Umbilical cord (tissue), 2 donors: ENCODE measurements around the gene MET. TPM values are rescaled to one million over a fixed set of nuclear protein-coding genes. Genes with fewer than 3 reads are reported as not detected.
A peak's percentile ranks its signal among the peaks of the same experiment; 100 is the strongest.
"Not testable (repeated sequence)": the region's sequence is repeated elsewhere in the genome, so short reads cannot be mapped to it uniquely, and the experiment has no call there.

Experiments used
- DNase-seq: peaks from one replicate; pipeline ENCODE4 v3.0.0-alpha.2; 2015; ENCODE audit warnings: low spot score
- total RNA-seq: library from RNA; depleted of rRNA; stranded (reverse); fragments of >200 nt; gene quantifications from one replicate; pipeline ENCODE4 v1.2.3, GENCODE V29; 2014; ENCODE audit warnings: low replicate concordance; ENCODE audit not compliant: insufficient read depth

MET gene
- total RNA-seq, 1 donor from 2014 or later = 23.1 TPM

DNA sequence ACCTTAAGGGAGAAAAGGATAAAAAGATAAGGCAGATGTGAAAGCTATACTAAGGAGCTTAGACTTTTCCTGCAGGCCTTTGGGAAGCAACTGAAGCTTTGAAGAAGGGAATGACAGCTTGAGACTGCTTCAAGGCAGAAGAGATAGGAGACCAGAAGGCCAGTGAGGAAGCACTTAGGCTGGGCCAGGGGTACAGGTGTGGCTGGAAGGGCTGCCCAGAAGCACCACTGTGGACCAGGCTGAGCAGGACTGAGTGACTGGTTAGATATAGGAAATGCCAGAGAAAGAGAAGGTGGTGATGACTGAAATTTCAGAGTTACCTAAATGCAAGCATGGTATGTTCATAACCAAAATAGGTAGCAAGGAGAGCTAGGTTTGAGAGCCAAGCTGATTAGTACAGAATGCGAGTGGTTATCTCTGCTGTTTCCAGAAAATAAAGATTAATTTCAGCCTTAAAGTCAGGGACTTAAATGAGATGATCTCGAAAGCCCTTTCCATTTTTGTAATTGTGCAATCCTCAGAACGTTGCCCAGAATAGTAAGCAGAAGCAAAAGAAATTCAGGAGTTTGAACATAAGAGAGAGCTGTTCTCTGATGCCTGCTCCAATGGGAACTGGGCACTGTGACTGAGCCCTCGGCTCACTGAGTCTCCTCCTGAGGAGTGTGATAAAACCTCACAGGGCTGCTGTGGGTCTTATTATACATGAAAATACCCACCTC lies 54.9 kb downstream of the MET start:
- peak; percentile 81 for DNase-seq

DNA sequence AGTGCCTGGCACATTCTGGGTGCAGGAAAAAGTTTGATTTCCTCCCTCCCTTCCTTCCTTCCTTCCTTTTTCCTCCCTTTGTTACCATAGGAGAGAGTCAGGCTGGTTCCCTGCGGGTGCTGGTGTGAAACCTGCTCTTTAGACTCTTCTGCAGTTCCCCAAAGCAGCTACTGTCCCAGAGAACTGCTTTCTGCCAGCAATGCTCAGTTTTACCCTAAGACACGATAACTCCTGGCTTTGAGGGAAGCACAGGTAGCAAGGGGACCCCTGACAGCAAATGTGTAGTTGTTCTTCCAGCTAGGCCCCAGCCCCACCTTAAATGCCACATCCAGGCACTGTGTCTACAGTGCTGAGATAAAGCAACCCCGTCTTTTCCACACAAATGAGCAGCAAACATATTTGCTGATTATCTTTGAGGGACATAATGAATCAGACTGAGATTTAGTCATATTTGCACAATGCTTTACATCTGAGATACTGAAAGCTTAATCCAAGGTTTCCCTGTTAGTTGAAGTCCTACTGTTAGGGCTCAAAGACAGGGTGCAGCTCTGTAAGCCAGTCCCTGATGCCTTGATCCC lies 55.5 kb downstream of the MET start:
- DNase-seq = no peak

DNA sequence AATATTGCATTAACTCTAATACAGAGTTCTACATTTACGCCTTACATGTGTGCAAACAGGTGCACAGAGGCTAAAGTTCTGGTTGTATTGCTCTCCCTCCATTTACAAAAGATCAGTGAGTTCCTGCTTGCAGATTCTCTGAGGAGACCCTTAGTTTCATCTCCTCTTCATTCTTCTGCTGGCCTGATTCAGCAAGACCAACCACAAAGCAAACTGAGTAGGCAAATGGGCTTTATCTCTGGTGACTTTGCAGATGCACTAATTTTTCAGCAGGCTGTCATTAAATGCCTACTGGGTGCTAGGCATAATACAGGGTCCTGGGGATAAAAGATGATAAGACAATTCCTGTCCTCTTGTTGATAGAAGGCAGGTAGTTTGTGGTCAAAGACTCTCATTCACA lies 56.4 kb downstream of the MET start:
- no peak for DNase-seq

DNA sequence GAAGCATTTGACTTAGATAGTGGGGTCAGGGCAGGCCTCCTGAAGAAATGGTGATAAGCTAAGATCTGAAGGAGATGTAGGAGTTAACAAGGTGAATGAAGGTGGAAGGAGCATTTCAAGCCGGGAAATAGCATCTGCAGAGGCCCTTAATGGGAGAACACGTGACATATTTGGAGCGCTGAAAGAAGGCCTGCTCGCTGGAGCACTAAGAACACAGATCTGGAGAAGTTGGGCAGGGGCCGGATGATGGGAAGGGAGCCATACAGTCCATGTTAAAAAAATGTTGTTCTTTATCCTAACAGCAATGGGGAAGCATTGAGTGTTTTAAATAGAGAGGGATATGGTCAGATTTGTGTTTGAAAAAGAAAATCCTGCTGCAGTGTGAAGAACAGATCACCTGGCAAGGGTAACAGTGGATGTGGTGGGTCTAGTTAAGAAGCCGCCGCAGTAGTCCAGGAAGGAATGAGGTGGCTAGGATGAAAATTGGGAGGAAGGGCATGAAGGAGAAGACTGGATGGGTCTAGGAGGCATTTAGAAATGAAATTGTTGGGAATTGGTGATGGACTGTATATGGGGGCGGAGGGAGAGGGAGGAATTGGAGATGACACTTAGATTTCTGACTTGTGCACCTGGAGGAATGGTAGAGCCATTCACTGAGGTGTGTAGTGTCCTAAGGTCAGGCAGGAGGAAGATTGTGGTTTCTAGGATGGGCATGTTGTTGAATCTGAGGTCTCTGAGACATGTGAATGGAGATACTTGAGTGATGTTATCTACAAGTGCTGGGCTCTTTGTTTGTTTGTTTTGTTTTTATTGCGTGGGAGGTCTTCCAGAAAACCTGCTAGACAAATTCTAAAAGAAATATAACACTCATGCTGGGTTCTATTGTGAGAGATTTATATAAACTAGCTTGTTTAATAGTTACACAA lies 58.4 kb downstream of the MET start:
- DNase-seq = no peak

DNA sequence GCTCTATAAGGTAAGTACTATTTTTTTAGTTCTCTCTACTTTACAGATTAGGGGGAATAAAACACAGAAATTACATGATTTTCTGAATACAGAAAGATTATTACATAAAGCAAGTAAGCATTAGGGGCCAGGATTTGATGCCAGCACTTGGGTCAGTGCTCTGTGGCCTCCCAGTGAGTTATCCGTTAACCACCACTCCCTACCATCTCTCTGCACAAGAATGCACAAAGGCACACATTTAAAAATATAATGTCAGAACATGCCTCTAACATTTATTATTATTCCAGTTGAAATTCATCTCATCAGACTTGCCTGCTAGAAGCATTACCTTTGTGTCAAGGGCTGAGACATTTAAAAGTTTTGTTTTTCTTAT lies 59.0 kb downstream of the MET start:
- no peak for DNase-seq

DNA sequence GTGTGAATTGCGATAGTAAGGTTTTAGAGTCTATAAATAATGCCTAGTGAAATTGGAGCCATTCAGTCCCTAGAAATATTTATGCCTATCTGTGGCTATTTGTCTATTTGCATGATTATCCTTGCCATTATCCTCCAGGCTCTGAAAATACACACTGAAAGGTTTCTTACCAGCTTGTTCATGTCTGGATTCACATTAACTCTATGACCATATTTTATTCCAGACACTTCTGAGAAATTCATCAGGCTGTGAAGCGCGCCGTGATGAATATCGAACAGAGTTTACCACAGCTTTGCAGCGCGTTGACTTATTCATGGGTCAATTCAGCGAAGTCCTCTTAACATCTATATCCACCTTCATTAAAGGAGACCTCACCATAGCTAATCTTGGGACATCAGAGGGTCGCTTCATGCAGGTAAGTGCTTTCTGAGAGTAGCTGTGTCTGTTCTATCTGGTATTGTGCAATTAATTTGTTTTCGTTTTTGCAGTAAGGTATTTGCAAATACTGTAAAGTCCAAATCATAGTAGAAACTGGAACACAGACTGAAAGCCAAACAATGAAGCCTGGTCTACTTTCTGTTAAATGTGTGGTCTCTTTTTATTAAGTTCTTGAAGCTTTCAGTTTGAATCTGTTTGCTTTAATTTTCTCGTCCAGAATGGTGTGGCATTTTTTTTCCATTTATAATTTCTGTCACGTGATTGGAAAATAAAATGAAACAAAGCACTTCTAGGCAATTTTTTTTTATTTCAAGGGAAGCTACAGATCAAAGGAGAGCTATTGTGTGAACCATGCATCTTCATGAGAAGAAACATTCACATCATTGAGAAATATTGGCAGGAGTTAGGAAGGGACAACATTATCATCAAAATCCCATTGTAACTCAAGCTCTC lies 59.7 kb downstream of the MET start:
- no peak for DNase-seq

DNA sequence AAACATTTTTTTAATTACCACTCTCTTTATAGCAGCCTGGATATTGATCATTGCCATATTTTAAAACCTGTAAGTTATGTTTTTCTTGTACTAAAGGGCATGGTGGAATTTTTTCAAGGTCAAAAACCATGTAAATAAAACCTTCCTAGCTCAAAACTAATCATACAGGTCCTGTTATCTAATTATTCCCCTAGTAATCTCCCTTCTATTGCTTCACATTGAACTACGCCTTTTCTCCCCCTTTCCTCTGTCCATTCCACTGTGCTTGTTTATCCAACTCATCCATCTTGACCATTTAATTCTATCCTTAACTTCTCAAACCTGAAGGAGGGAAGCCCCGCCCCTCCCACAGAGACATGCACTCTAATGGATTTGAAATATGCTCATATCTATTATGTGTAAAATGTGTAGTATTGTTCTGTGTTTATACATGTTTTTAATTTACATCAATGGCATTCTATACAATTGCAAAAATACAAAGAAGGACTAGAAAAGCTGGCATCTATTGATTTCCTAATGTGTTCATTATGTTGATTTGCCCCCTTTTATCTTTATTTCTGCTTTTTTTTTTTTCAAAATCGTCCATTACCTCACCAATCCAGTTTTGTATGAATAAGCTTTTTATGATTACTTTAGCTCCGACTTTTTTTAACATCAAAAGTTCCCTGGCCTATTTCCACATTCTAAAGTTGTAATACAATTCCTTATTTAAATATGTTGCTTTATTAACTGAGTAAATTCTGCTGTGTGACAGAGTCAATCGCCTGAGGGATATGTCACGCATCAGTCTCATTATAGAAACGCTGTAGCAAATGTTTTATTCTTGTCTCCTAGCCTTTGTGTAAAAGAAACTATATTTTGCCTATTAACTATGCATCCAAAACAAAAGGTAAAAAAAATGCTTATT lies 61.0 kb downstream of the MET start:
- DNase-seq = no peak

DNA sequence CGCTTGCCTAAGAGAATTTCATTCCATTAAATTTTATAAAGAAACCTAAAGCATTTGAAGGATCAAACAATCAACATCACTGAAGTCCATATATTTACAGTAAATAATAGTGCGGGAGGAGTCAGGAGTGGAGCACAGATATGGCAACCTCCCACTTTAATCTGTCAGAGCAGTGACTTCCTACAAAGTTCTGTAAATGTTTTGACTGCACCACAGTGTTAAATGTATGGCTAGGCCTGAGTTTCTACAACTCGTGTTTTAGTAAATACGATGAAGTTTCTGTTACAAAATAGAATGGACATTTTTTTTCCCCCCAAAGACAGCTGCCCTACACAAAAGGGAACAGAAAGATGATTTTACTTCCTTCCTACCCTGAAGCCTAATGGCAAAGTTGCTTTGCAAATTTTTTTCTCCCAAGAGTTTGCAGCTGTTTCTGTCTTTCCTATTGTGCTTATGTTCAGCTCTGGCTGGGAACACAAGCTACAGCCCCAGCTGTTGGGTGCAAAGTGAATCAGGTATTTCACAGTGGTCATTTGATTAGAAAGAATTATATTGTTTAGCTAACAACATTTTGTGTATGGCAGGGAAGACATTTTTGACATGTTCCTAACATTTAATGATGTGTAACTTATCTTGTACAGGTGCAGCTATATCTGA lies 62.1 kb downstream of the MET start:
- DNase-seq = no peak

DNA sequence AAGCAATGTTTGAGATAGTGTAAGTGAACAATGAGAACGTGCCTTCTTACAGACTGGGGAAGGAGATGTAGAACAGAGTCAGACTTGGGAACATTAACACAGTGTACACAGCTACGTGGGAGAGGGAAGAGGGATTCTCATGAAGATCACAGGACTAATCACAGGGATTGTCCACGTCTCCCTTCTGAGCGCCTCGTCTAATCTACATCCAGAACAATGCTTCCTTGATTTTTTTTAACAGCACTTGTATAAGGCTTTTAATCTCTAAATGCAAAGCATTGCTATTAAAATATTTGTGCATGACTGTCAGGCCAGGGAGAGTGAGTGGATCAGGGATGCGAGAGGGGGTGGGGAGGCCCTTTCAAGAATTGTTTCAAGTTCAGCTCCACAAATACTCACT lies 62.7 kb downstream of the MET start:
- no peak for DNase-seq

DNA sequence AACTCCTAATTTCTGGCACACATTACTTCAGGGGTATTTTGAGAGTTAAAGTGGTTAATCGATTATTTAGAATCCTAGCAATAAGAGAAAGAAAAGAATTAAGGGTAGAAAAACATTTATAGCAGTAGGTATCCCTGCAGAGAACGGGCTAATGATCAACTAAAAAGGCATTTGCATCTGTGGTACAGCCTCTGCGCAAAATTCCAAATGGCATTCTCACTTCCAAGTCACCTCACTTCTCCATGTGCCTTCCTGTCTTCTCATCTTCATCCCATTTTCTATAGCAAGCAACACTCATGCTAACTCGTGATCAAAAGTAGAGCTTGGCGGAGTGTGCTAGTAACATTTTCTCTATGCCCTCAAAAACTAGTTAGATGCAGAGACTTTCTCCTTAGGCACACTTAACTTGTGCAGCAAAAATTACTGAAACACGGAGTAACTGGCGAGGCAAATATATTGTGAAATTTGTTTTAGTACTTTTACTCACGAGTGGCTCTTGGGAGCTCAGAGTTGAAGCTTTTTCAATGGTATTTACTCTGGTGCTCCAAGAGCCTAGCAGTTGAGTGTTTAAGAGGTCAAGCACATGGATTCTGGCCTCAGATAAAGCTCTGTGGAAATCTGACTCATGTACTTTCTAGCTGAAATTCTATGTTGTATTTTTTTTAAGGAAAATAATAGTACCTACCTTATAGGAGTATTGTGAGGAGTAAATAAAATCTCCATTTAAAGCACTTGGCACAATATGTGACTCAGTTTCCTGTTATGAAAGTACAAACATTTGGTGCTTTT lies 65.1 kb downstream of the MET start:
- DNase-seq = peak; percentile 74

DNA sequence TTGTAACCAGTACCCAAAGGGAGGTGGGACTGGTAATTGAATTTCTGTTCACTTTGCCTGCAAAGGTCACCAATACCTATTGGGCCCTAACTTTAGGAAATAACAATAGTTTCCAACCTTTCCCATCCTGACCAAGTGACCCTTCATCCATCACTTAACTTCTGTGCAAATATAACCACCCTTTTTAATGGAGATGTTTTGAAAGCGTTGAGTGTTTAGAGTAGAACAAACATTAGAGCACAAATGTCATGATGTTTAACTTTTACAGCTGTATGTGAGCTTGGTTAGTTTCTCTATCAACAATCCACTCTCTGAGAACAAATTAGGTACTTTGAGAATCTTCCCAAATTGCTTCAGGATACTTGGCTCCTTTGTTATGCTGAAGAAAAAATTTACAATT lies 66.4 kb downstream of the MET start:
- no peak for DNase-seq

DNA sequence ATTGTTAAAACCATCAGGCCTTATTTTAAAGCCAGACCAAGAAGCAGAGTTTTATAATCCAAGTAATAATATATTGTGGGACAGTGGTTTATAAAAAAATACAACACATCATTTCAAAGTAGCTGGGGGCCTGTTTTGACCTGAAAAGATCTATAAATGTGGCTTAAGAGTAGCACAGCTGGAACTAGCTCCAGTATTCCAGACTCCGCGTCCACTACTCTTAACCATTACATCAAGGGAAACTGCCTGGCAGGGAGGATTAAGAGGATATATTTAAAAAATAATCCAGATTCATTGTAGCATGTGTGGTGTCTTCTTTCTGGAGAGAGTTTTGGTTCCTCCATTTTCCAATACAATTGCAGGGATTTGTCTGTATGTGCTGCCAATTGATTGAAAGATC lies 67.3 kb downstream of the MET start:
- peak; percentile 51 for DNase-seq

DNA sequence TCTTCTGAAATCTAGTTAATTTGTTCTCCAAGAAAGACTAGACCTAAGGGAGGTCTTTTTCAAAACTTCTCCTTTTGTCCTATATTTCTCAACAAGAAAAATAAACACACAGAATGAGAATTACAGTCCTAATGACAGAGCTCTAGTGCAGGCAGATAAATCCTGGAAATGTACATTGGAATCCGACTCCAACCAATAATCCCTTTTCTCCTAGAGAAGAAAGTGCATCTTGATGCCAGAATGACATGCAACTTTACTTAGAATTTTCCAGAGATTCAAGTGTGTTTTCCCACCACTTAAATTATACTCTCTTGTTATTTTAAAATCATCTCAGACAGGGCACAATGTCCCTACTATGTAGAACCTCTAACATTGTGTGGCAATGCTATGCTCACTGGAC lies 68.2 kb downstream of the MET start:
- no peak for DNase-seq

DNA sequence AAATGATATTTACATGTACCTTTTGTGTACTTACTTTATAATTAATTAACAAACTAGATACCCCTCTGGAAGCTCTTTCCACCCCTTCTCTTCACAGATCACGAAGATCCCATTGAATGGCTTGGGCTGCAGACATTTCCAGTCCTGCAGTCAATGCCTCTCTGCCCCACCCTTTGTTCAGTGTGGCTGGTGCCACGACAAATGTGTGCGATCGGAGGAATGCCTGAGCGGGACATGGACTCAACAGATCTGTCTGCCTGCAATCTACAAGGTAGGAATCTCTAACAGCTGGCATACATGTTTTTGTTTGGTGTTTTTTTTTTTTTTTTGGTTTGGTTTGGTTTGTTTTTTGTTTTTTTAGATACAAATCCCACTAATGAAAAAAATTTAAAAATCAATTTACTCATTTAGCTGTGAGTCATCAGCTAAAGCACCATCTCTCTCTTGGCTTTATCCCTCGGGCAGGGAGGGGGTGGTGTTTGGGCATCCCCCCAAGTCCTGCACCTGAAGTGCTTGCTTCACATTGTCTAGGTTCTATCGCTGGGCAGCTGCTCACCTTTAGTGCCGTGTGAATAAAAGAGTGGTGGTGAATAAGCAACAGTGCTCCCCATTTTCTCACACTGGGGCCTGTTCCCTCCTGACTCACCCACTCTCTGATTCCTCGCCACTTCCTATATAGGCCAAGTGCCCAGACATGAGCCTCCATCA lies 68.9 kb downstream of the MET start:
- no peak for DNase-seq

DNA sequence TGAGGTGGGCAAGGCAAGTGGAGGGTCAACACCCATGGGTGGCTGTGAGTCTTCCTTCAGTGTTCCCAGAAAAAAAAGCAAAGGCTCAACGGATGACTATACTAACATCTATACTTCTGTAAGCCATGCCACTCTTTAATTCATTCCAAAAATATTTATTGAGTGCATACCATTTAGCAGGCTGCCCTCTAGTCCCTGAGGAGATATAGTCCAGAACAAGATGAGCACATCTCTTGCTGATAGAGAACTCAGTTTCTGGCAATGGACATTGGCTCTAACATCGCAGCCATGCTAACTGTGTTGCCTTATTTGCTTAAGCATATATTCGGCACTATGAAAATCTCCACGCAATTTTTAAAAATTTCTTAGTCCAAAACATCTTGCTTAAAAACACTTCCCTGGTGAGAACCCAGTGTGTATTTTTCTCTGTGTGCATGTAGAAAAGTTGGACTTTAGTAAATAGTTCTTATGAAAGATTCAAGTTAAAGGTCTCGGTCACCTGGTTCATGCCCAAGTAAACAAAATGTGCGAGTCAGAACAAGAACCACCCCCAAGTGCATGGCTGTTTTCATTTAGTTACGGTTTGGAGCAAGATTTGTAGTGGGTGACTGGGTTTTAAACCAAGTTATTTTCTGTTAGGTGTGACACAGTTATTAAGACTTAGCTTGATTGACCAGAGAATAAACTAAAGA lies 69.8 kb downstream of the MET start:
- peak; percentile 61 for DNase-seq

DNA sequence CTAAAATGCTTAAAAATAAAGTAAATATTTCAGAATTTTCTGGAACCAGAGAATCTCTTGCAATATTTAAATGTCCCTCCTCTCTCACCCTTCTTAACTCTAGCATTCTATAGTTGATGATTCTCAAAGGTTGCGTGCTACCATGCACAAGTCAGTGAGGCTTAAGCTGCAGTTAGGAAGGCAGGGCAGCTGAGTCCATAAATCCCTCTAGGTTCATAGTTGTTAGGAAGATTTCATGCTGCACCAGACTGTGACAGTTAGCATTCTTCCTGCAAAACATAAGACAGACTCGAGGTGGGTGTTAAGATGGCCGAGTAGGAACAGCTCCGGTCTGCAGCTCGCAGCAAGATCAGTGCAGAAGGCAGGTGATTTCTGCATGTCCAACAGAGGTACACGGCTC lies 70.6 kb downstream of the MET start:
- DNase-seq = peak; percentile 75

DNA sequence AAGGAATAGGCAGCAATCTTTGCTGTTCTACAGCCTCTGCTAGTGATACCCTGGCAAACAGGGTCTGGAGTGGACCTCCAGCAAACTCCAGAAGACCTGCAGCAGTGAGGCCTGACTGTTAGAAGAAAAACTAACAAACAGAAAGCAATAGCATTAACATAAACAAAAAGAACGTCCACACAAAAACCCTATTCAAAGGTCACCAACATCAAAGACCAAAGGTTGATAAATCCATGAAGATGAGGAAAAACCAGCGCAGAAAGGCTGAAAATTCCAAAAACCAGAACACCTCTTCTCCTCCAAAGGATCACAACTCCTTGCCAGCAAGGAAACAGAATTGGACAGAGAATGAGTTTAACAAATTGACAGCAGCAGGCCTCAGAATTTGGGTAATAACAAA lies 71.8 kb downstream of the MET start:
- not testable (repeated sequence) for DNase-seq

DNA sequence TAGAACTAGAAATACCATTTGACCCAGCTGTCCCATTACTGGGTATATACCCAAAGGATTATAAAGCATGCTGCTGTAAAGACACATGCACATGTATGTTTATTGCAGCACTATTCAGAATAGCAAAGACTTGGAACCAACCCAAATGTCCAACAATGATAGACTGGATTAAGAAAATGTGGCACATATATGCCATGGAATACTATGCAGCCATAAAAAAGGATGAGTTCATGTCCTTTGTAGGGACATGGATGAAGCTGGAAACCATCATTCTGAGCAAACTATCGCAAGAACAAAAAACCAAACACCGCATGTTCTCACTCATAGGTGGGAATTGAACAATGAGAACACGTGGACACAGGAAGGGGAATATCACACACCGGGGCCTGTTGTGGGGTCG lies 74.4 kb downstream of the MET start:
- DNase-seq = not testable (repeated sequence)
